Stimulated activated CD8-positive, alpha-beta memory T cell treated with anti-CD3 and anti-CD28 coated beads, Interleukin-15, amount 100 ng/mL, for 4 hours (primary cell): ENCODE results near the gene ANKRD42.
"Not testable (repeated sequence)": the region's sequence is repeated elsewhere in the genome, so short reads cannot be mapped to it uniquely, and the experiment has no call there.

Experiments used
- DNase-seq, 2 donors: peaks; one replicate each; pipeline ENCODE4 v3.0.0-alpha.2; 2020; ENCODE audit warnings: low read depth in 2 of 2

The ANKRD42 gene

DNA sequence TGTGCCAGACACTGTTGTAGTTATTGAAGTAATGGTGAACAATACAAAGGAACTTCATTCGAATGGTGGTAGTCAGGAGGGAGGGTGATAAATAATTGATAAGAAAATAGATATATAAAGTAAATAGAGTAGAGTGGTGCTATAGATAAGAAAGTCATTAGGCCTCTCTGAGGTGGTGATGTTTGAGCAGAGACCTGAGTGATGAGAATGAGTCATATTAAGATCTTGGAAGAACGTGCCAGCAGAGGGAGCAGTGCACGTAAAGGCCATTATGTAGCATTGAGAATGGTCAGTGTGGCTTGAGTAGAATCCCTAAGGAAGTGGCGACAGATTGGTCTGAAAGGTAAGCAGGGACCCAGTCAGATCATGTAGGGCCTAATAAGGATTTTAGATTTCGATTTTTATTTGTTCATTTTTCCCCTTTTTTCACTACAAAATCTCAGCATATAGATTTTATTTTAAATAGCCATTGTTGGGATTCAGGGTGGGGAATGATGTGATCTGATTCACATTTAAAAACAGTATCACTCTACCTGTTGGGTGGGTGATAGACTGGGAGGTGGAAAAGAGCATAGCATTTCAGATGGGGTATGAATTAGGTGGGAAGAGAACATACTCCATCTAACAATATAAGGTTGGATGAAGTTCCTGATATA is 47.9 kb downstream of the ANKRD42 start:
- no peak for DNase-seq

DNA sequence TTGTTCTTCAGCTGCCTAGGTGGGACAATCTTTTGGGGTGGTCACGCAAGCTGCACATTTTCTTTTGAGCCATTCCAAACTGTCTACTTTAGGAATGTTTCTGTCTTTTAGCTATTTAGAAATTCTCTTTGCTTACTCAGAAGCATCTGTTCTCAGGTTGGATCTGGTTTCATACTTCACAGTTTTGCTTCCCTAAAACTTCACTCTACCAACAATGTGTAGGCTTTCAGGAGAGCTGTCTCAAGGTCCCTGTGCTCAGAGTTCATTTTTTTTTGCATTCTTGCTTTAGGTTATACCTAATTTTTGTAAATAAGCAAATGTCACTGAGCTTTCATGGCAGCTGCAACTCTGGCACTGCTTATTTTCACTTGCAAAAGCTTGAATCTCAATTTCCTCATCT is 55.9 kb downstream of the ANKRD42 start:
- no peak for DNase-seq

DNA sequence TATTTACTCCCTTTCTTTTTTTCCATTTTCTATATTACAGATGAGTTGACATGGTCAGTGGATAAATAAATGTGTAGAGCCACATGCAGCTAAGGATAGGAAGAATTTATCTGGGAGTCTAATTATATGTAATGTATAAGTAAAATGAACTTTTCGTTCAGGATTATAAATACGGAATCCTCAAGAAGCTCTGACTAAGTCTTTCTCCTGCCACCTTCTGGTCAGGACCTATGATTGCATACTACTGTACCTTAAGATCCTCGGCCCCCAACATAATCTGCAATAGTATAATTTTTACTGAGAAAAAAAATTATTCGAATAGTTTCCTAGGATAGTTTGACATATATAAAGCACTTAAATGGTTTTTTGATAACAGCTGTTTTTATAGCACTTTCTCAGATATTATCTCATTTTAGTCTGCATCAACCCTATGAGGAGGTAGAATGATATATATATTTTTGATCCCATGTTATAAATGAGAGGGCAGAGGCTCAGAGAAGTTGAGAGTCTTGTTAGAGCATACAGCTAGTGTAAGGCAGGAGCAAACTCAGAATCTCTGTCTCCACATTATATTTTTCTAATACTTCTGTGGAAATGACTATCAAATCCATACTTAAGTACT is 56.6 kb downstream of the ANKRD42 start:
- no peak for DNase-seq

DNA sequence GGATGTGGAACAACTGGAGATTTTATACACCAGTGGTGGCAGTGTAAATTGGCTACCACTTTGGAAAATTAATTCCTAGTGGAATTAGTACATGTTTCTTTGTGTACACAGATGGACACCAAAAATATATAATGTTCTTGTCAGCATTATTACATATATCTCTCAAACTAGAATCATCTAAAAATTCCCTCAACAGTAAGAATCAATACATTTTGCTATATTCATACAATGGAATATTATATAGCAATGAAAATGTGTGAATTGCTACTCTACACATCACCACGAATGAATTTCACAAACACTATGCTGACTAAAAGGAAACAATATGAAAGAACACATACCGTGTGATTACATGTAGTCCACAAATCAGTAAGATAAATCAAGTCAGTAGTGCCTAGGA is 58.8 kb downstream of the ANKRD42 start:
- DNase-seq = no peak

DNA sequence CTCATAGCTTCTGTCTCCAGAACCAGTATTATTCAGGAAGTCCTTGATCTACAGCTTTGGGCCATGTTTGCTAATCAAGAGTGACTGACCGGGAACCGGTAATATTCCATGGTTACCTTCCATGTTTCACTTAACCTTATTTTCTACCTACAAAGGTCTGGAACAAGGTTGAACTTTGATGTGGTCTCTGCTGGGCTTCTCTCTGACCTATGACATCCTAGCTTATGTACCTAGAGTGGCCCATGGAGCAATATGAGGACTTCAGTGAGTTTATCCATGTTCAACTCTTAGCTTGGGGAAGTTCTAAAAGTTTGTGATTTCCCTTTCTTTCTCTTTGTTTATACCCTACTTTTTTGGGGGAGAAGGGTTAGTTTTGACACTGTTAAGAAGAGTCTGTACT is 59.4 kb downstream of the ANKRD42 start:
- no peak for DNase-seq

DNA sequence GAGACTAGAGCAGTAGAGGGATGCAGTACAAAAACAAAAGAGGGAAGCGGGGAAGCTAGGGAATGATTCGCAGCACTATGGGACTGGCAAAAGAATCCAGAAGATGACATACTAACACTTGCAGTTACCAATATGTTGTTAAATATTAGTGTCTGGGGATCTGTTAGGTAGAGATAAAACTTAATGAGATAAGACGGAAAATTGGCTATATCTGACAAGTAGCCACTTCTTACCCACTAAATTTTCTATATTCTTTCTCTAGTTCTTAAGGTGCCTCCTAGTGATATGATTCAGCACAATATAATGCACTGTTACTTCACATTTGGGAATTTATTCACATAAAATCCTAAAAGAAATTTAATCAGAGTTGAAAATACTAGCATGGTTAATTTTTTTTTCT is 61.9 kb downstream of the ANKRD42 start:
- DNase-seq = no peak

DNA sequence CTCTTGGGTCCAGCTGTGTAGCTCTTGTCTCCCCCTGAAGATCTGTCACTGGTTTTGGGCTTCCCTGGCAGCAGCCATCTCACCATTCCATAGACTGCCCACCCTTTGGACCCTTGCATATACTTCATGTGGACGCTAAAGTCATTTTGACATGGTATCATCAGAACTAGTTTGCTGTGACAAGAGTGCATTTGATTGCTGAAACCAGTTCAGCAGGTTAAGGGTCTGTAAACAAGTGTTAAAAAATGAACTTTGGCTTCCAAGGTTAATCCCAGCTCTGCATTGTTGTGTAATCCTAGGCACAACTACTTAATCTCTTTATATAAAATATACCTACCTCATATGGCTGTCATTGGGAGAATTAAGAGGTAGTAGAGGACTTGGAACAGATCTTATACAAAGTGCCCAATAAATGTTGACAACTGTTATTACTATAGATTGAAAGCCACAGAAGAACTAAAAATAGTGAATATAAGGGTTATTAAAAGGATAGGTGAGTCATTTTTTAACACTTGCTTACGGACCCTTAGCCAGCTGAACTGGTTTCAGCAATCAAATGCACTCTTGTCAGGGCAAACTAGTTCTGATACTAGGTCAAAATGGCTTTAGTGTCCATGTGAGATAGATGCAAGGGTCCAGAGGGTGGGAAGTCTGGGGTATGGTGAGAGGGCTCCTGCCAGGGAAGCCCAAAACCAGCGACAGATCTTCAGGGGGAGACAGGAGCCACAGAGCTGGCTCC is 63.3 kb downstream of the ANKRD42 start:
- no peak for DNase-seq

DNA sequence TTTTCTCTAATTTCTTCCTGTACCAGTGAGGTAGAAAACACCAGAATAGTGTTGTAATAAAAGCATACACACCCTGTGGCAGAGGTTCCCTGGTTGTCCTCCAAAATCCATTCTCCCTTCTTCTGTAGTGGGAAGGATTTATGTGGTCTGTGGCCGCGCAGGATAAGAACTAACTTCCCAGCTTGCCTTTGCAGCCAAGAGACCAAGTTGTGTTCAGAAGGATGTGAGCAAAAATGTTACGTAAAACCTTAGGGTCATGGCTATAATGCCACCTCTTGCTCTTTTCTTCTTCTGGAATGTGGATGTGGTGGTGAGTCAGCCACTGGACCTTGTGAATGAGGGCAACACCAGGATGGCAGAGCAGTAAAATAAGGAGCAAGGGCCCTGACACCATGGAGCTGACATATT is 64.3 kb downstream of the ANKRD42 start:
- DNase-seq = no peak

DNA sequence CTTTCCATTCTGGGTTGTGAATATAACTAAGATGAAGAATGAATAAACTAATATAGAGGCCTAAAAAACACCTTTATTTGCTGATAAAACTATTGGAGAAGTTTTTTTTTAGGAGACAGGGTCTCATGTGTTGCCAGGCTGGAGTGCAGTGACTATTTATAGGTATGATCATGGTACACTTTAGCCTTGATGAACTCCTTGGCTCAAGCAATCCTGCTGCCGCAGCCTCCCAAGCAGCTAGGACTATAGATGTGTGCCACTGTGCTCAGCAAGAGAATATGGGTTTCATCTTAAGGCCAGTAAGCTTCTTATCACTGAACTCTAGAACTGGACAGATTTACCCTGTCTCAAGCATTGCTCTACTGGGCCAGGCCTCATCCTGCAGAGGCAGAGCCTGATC is 66.0 kb downstream of the ANKRD42 start:
- DNase-seq = no peak

DNA sequence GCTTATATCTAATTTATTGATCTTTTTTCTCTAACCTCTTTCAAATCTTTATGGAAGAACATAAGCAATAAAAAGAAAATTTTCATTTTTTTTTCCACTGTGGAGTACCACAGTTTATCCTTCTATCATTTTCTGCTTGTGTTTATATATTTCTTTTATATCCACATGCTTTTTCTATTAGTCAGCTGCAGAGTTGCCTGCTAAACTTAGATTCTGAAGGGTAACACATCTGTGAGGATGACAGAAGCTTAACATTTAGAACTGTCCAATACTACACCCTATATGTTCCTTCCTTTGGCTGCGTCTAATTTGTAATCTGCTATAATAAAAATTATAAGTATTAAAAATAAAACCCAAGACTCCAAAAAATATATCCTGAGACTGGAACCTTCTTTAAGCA is 71.8 kb downstream of the ANKRD42 start:
- no peak for DNase-seq

DNA sequence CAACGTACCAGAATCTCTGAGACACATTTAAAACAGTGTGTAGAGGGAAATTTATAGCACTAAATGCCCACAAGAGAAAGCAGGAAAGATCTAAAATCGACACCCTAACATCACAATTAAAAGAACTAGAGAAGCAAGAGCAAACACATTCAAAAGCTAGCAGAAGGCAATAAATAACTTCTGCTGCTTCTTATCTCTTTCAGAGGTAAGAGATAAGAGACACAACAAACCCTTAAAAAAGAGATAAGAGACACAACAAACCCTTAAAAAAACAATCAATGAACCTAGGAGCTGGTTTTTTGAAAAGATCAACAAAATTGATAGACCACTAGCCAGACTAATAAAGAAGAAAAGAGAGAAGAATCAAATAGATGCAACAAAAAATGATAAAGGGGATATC is 75.6 kb downstream of the ANKRD42 start:
- not testable (repeated sequence) for DNase-seq

DNA sequence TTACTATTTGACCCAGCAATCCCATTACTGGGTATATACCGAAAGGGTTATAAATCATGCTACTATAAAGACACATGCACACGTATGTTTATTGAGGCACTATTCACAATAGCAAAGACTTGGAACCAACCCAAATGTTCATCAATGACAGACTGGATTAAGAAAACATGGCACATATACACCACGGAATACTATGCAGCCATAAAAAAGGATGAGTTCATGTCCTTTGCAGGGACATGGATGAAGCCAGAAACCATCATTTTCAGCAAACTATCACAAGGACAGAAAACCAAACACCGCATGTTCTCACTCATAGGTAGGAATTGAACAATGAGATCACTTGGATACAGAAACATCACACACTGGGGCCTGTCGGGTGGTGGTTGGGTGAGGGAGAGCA is 78.2 kb downstream of the ANKRD42 start:
- DNase-seq = not testable (repeated sequence)

DNA sequence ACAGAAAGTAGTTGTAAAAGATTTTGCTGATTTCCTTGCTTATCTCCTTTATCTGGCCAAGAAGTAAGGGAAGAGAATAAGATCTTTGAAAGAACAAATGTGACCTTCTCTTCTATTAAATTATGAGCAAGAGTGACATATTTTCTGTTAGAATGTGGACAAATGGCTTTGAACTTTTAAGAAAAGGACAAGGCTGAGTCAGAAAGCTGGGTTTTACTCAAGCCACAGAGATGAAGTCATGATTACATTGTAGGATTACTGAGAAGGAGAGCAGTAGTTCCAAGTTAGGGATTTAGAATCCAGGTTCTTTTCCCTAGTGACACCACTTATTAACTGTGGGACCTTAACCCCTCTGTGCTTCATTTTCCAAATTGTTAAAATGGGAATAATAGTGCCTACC is 79.1 kb downstream of the ANKRD42 start:
- DNase-seq = no peak

DNA sequence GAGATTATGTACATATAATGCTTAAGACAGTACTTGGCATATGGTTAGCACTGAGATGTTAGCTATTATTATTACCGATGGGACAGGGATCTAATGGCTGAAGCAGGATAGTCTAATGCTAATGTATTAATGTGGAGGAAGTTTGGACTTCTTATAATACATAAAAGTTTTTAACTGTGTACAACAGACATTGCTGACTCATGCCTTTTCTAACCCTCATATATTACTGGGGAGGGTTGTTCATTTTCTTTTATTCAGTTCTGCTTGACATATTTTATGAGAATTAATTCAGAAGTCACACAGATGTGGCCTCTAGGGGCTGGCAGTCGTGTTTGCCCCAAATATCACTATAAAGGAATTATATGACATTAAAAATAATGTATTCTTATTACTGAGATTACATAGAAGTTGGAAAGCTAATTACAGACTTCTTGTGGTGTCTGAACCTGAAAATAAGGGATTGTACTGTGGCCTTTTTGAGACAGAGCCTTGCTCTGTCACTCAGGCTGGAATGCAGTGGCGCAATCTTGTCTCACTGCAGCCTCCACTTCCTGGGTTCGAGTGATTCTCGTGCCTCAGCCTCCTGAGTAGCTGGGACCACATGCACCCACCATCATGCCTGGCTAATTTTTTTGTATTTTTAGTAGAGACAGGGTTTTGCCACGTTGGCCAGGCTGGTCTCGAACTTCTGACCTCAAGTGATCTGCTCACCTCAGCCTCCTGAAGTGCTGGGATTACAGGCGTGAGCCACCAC is 82.6 kb downstream of the ANKRD42 start:
- DNase-seq = no peak

DNA sequence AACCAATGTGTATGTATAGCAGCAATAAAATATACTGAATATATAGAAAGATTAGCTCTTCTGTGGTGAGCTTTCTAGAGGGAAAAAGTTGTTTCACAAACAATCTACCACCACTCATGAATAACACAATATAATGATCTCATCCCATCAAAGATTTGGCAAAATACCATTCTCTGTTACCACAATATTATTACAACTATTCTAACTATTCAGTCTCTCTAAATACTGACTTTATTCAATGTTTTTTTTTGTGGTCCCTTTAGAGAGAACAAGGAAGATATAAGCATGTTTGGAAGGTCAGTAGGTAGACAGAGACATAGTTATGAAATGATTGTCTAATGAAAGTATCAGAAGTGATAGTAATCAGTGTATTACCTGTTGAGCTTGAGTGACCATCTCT is 84.8 kb downstream of the ANKRD42 start:
- DNase-seq = no peak

DNA sequence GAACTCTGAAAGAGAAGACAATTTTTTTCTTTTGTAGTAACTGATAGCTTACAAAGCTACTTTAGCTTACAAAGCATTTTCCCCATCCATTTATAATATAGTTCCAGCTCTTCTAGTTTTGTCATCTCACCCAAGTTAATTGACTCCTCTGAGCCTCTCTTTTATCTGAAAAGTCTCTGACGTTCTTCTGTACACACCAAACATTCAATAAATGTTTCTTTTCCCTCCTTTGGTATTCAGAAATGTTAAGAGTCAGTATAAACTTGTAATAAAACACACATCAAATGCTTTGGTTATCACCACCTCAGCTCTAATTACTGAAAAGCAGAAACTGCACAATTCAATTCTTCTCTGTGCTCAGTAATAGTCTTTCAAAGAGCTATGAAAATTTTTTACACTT is 86.7 kb downstream of the ANKRD42 start:
- DNase-seq = no peak

DNA sequence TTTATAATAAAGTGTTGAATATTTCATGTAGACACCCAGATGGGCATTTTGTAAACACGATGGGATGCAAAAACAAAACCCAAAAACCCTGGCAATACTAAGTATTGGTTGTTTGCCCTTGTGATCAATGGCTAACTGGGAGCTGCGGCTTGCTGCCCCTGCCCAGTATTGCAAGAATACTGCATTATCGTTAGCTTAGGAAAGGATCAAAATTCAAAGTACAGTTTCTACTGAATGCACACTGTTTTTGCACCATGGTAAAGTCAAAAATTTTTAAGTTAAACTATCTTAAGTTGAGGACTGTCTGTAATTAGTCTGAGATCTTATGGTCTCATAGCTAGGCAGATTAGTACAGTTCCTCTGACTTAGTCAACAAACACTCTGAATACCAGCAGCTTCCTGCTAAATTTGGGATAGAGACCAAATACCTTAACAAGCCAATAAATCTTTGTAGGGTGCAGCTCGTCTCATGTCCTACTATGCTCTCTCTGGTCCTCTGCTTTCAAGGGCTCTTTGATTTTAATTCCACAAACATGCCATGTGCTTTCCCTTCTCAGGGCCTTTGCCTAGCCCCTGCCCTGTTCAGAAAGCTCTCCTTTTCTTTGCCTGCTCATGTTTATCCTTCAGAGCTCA is 88.7 kb downstream of the ANKRD42 start:
- DNase-seq = no peak

DNA sequence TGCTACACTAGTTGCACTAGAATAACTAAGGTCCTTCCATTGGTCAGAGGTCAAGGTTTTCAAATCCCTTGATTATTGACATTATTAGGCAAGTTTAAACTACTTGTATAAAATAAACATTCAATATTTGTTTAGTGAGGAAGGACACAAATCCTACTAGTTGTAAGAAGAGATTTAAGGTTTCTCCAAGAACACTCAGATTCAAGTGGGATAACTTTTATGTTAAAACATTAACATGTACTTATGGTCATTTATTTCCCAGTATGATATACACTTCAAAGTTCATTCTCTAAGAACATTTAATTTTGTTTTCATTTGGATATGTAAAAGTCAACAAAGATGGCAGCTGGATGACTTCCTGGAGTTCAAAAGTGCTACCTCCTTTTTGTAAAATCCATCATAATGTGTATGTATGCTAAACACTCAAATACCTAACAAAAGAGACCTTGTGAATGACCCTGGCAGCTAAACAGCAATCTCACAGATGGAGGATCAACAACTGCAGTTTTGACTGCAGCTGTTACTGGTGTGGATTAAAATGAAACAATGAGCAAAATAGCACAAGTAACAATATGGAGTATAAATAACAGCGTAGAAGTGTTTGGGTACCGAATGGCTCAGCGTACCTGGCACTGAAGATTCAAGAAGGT is 91.1 kb downstream of the ANKRD42 start:
- DNase-seq = no peak

DNA sequence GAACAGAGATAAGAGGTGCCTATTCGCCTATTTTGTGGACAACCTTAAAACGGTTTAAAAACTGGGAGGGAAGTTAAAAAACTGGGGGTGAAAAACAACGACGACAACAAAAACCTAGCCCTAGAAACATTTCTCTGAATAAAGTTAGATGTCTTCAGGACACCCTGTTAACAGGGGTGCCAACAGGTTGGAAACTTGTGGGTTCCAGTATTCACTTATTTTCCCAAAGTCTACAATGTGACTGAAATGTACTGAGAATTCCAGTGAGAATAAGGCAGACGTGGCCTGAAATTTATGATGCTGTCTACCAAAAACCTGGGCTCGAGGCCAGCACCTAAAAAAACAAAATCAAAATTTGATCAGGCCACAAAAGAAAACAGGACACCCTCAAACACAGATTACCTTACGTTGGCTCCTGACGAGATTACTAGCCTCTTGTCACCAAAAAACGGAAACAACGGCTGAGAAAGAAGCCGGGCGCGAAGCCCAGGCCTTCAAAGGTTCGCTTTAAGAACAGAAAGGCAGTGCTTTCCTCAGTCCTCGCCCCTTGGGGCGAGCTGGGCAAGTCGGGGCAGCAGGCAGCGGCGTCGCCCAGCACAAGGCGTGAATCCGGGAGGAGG is 91.7 kb downstream of the ANKRD42 start:
- DNase-seq = no peak

DNA sequence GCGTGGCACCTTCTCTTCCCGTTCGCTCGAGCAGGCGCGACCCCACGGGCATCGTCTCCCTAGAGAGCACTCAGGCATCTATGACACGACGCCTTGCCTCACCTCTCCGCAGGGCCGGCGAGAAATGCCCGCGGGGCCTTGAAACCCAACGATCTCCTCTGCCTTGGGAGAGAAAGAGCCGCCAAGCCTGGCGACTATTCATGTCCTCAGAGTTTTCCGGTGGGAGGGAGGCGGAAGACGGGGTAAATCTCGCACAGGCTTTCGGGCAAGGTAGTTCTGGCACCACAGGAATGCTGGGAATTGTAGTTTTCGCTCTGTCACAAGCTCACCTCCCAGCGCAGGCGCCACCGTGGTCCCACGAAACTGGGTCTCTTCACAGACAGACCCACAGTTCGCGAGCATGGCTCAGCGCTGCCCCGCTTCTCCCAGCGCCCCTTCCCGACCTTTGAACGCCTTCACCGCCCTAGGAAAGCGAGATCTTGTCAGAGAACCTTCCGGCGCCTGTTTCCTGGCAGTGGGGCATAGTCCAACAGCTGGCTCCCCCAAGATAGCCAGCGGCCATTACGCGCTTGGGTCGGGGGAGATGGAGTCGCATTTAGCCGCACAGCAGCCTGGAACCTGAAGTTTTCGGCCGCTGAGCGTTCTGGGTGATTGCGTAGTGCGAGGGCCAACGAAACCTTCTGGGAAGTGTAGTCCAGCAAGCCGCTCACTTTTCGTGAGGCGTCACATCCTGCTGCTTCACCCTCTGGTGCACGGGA is 92.4 kb downstream of the ANKRD42 start, which contains the start of gene CCDC90B:
CCDC90B (minus strand) TSS at position 597 of the 758 bp plus-strand sequence; CDS start at position 202, 395 bp downstream.
- peak; percentile 85 to 90 for DNase-seq
